PC-9 (cell line): ENCODE measurements around the gene PIEZO2.

Experiments used
- EZH2 ChIP-seq: fragments of 200-600 bp; sonication (generic); IDR thresholded peaks from 2 replicates; pipeline ENCODE4 v1.8.0; 2017; ENCODE audit warnings: antibody characterized with exemption, low read depth
- TF ChIP-seq, protein P1 (sequence below): fragments of 200-600 bp; sonication (generic); conservative IDR thresholded peaks from 2 replicates; pipeline ENCODE4 v1.6.1; 2017; ENCODE audit warnings: mixed run types, antibody characterized with exemption, mild to moderate bottlenecking, moderate library complexity

DNA sequence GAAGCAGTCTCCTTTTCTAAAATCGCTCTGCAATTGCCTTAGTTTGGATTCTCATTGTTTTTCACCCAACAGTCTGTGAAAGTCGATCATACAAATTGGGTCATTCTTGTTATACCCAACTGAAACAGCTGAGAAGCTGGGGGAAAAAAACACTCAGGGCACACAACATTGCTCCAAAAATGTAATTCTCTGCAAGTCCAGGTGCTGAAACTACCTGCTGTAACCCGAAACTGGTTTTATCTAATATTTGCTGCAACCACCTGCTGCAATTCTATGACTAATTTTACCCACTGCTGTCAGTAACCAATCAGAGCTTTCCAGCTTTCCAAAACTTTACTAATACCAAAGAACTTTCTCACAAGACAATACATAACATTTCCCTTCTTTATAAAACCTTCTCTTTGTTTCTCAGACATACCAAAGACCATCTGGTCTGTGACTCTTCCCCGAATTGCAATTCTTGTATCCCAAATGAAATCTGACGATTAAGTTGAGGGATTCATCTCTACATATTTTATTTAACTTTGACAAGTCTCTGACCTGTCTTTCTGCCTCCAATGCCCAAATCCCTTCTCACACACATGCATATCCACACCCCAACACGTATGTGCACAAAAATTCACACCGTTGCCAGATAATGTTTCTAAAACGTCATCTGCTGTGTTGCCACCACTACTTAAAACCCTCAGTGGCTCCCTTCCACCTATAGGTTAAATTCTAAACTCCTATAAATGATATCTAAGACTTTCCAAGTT lies 198.3 kb downstream of the PIEZO2 start:
- TF ChIP-seq, protein P1, sequence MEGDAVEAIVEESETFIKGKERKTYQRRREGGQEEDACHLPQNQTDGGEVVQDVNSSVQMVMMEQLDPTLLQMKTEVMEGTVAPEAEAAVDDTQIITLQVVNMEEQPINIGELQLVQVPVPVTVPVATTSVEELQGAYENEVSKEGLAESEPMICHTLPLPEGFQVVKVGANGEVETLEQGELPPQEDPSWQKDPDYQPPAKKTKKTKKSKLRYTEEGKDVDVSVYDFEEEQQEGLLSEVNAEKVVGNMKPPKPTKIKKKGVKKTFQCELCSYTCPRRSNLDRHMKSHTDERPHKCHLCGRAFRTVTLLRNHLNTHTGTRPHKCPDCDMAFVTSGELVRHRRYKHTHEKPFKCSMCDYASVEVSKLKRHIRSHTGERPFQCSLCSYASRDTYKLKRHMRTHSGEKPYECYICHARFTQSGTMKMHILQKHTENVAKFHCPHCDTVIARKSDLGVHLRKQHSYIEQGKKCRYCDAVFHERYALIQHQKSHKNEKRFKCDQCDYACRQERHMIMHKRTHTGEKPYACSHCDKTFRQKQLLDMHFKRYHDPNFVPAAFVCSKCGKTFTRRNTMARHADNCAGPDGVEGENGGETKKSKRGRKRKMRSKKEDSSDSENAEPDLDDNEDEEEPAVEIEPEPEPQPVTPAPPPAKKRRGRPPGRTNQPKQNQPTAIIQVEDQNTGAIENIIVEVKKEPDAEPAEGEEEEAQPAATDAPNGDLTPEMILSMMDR = no peak
- TF ChIP-seq EZH2 = no peak
